Measurements from ENCODE around the gene ZNF516. TPM values are rescaled to one million over a fixed set of nuclear protein-coding genes. Genes with fewer than 3 reads are reported as not detected.

The ZNF516 gene
- total and polyA plus RNA-seq, 10 of the 15 experiments (the other 5 are each of a cell fraction or from before 2014, with no cell fraction given): 2.0 to 32.0 (median 8.3) TPM

- TF ChIP-seq CUX1 (IDR thresholded peaks at IDR 0.05; ENCODE audit: insufficient replicate concordance, low read depth, low read length): no peak
- no peak for TF ChIP-seq REST (IDR thresholded peaks at IDR 0.05; ENCODE audit: low read depth, low read length)
- no peak for TF ChIP-seq MTA2 (IDR thresholded peaks at IDR 0.05; ENCODE audit: low read depth)
- TF ChIP-seq SMAD5 (IDR thresholded peaks at IDR 0.05; ENCODE audit: low read depth): no peak
- TF ChIP-seq MEF2A (IDR thresholded peaks at IDR 0.05; ENCODE audit: insufficient read depth, low read depth, low read length): no peak
- TF ChIP-seq TCF3 (IDR thresholded peaks at IDR 0.05; ENCODE audit: borderline replicate concordance, insufficient read depth, low read depth, low read length): no peak
These were observed 103.3 kb downstream of the ZNF516 start (continued) for GRCh38 chr18:76391746-76392145.

All from GM12878 (cell line).